Measurements from ENCODE around the gene GAB1.

The GAB1 gene

GRCh38 chr4:143343276-143343831, 6.7 kb downstream of the GAB1 start:
- Histone ChIP-seq H2BK120ac (ENCODE audit: insufficient read depth, low read length, poor library complexity) (no peak overlapping the region), H3K14ac (ENCODE audit: low read length) (no peak overlapping the region), H3K27me3 (ENCODE audit: insufficient read depth, low read length) (no peaks in the 10 kb centered on the region), H4K12ac (ENCODE audit: low read depth, low read length) (no peak overlapping the region), H3K79me2 (ENCODE audit: control insufficient read depth, insufficient read depth, low read length, poor library complexity) (peaks cover 4% of the 10 kb centered on the region), H3K79me1 (ENCODE audit: low read length) (peaks cover 5% of the 10 kb centered on the region), H3K9ac (ENCODE audit: low read length) (no peak overlapping the region), H4K8ac (ENCODE audit: low read depth, low read length) (no peak overlapping the region), H3K27ac (ENCODE audit: low read depth, low read length) (no peak overlapping the region), H2BK5ac (ENCODE audit: low read depth, low read length, poor library complexity) (no peak overlapping the region), H2AFZ (ENCODE audit: insufficient read depth, low read length, poor library complexity) (no peak overlapping the region), H3K18ac (ENCODE audit: low read length) (no peak overlapping the region), H4K91ac (ENCODE audit: low read depth, low read length) (no peak overlapping the region), H3K4me2 (ENCODE audit: low read length) (no peak overlapping the region), H3K36me3 (ENCODE audit: control insufficient read depth in 1 of 2, insufficient read depth in 2 of 2, low read length in 2 of 2) (peaks cover 0 to 3% of the 10 kb centered on the region in 2 experiments), H3K4me1 (ENCODE audit: control insufficient read depth in 1 of 2, insufficient read depth in 2 of 2, low read length in 2 of 2) (peaks cover 7 to 8% of the 10 kb centered on the region in 2 experiments), H2AK5ac (ENCODE audit: low read length) (no peak overlapping the region), H3K4me3 (ENCODE audit: low read depth, low read length) (no peak overlapping the region), H3K9me3 (ENCODE audit: insufficient read depth, low read depth, low read length) (no peaks in the 10 kb centered on the region), H3K4ac (ENCODE audit: low read depth, low read length) (peak overlapping the region; percentile 47), H3K23ac (ENCODE audit: low read length) (no peak overlapping the region), H2BK12ac (ENCODE audit: low read length) (no peak overlapping the region)
- no CpG with 5 or more reads among the region's 3 CpGs for WGBS (ENCODE audit: extremely low coverage, insufficient coverage, insufficient read length)
- peak; percentile 76 to 86 for DNase-seq

GRCh38 chr4:143344041-143344440, 7.4 kb downstream of the GAB1 start:
- H3K36me3 ChIP-seq (ENCODE audit: control insufficient read depth in 1 of 2, insufficient read depth in 2 of 2, low read length in 2 of 2) = peaks cover 0 to 3% of the 10 kb centered on the region in 2 experiments
- WGBS (ENCODE audit: extremely low coverage, insufficient coverage, insufficient read length) = no CpG with 5 or more reads among the region's 7 CpGs
- H2AFZ ChIP-seq (ENCODE audit: insufficient read depth, low read length, poor library complexity) = no peak overlapping the region
- H2BK12ac ChIP-seq (ENCODE audit: low read length) = peak overlapping the region; percentile 12
- no peak overlapping the region for H3K4me2 ChIP-seq (ENCODE audit: low read length)
- peak overlapping the region; percentile 21 for H2BK120ac ChIP-seq (ENCODE audit: insufficient read depth, low read length, poor library complexity)
- H3K23ac ChIP-seq (ENCODE audit: low read length) = no peak overlapping the region
- no peak overlapping the region for H2AK5ac ChIP-seq (ENCODE audit: low read length)
- H4K8ac ChIP-seq (ENCODE audit: low read depth, low read length) = no peak overlapping the region
- peaks cover 5% of the 10 kb centered on the region for H3K79me1 ChIP-seq (ENCODE audit: low read length)
- H3K18ac ChIP-seq (ENCODE audit: low read length) = no peak overlapping the region
- H3K27ac ChIP-seq (ENCODE audit: low read depth, low read length) = peak overlapping the region; percentile 3
- peak overlapping the region; percentile 41 for H4K91ac ChIP-seq (ENCODE audit: low read depth, low read length)
- peak overlapping the region; percentile 28 for H3K4ac ChIP-seq (ENCODE audit: low read depth, low read length)
- peak overlapping the region; percentile 57 for H2BK5ac ChIP-seq (ENCODE audit: low read depth, low read length, poor library complexity)
- H3K4me3 ChIP-seq (ENCODE audit: low read depth, low read length) = no peak overlapping the region
- peaks cover 4% of the 10 kb centered on the region for H3K79me2 ChIP-seq (ENCODE audit: control insufficient read depth, insufficient read depth, low read length, poor library complexity)
- H4K12ac ChIP-seq (ENCODE audit: low read depth, low read length) = no peak overlapping the region
- H3K9me3 ChIP-seq (ENCODE audit: insufficient read depth, low read depth, low read length) = no peaks in the 10 kb centered on the region
- H3K14ac ChIP-seq (ENCODE audit: low read length) = no peak overlapping the region
- H3K27me3 ChIP-seq (ENCODE audit: insufficient read depth, low read length) = no peaks in the 10 kb centered on the region
- no peak for DNase-seq
- peaks cover 7 to 13% of the 10 kb centered on the region in 2 experiments for H3K4me1 ChIP-seq (ENCODE audit: control insufficient read depth in 1 of 2, insufficient read depth in 2 of 2, low read length in 2 of 2)
- H3K9ac ChIP-seq (ENCODE audit: low read length) = no peak overlapping the region

GRCh38 chr4:143344774-143345173, 8.1 kb downstream of the GAB1 start:
- no peak overlapping the region for H3K4ac ChIP-seq (ENCODE audit: low read depth, low read length)
- H3K9ac ChIP-seq (ENCODE audit: low read length) = no peak overlapping the region
- H3K27me3 ChIP-seq (ENCODE audit: insufficient read depth, low read length) = no peaks in the 10 kb centered on the region
- no peaks in the 10 kb centered on the region for H3K9me3 ChIP-seq (ENCODE audit: insufficient read depth, low read depth, low read length)
- no peak overlapping the region for H2BK5ac ChIP-seq (ENCODE audit: low read depth, low read length, poor library complexity)
- no peak overlapping the region for H4K91ac ChIP-seq (ENCODE audit: low read depth, low read length)
- peaks cover 4% of the 10 kb centered on the region for H3K79me2 ChIP-seq (ENCODE audit: control insufficient read depth, insufficient read depth, low read length, poor library complexity)
- no CpG with 5 or more reads among the region's 4 CpGs for WGBS (ENCODE audit: extremely low coverage, insufficient coverage, insufficient read length)
- H3K23ac ChIP-seq (ENCODE audit: low read length) = no peak overlapping the region
- H3K27ac ChIP-seq (ENCODE audit: low read depth, low read length) = no peak overlapping the region
- peaks cover 0 to 3% of the 10 kb centered on the region in 2 experiments for H3K36me3 ChIP-seq (ENCODE audit: control insufficient read depth in 1 of 2, insufficient read depth in 2 of 2, low read length in 2 of 2)
- no peak overlapping the region for H2BK120ac ChIP-seq (ENCODE audit: insufficient read depth, low read length, poor library complexity)
- peak in 1 of 2 donors; percentile 76 for DNase-seq
- peaks cover 10 to 13% of the 10 kb centered on the region in 2 experiments for H3K4me1 ChIP-seq (ENCODE audit: control insufficient read depth in 1 of 2, insufficient read depth in 2 of 2, low read length in 2 of 2)
- no peak overlapping the region for H2AK5ac ChIP-seq (ENCODE audit: low read length)
- no peak overlapping the region for H2AFZ ChIP-seq (ENCODE audit: insufficient read depth, low read length, poor library complexity)
- no peak overlapping the region for H4K8ac ChIP-seq (ENCODE audit: low read depth, low read length)
- no peak overlapping the region for H3K4me3 ChIP-seq (ENCODE audit: low read depth, low read length)
- no peak overlapping the region for H3K18ac ChIP-seq (ENCODE audit: low read length)
- H3K14ac ChIP-seq (ENCODE audit: low read length) = no peak overlapping the region
- peaks cover 5% of the 10 kb centered on the region for H3K79me1 ChIP-seq (ENCODE audit: low read length)
- H3K4me2 ChIP-seq (ENCODE audit: low read length) = no peak overlapping the region
- no peak overlapping the region for H2BK12ac ChIP-seq (ENCODE audit: low read length)
- H4K12ac ChIP-seq (ENCODE audit: low read depth, low read length) = no peak overlapping the region

- no peak overlapping the region for H3K9ac ChIP-seq (ENCODE audit: low read length)
- H4K12ac ChIP-seq (ENCODE audit: low read depth, low read length) = no peak overlapping the region
- H4K8ac ChIP-seq (ENCODE audit: low read depth, low read length) = no peak overlapping the region
- peak overlapping the region; percentile 77 for H3K27ac ChIP-seq (ENCODE audit: low read depth, low read length)
- H4K91ac ChIP-seq (ENCODE audit: low read depth, low read length) = no peak overlapping the region
- H2AFZ ChIP-seq (ENCODE audit: insufficient read depth, low read length, poor library complexity) = no peak overlapping the region
- H3K4me1 ChIP-seq (ENCODE audit: control insufficient read depth in 1 of 2, insufficient read depth in 2 of 2, low read length in 2 of 2) = peaks cover 10 to 13% of the 10 kb centered on the region in 2 experiments
- H3K4ac ChIP-seq (ENCODE audit: low read depth, low read length) = no peak overlapping the region
- no peaks in the 10 kb centered on the region for H3K9me3 ChIP-seq (ENCODE audit: insufficient read depth, low read depth, low read length)
- H3K79me1 ChIP-seq (ENCODE audit: low read length) = peaks cover 5% of the 10 kb centered on the region
- no peak overlapping the region for H2BK5ac ChIP-seq (ENCODE audit: low read depth, low read length, poor library complexity)
- H3K14ac ChIP-seq (ENCODE audit: low read length) = no peak overlapping the region
- peaks cover 0 to 3% of the 10 kb centered on the region in 2 experiments for H3K36me3 ChIP-seq (ENCODE audit: control insufficient read depth in 1 of 2, insufficient read depth in 2 of 2, low read length in 2 of 2)
- H3K23ac ChIP-seq (ENCODE audit: low read length) = no peak overlapping the region
- WGBS (ENCODE audit: extremely low coverage, insufficient coverage, insufficient read length) = no CpG with 5 or more reads among the region's 1 CpG
- H2BK120ac ChIP-seq (ENCODE audit: insufficient read depth, low read length, poor library complexity) = no peak overlapping the region
- H3K18ac ChIP-seq (ENCODE audit: low read length) = no peak overlapping the region
- no peak overlapping the region for H3K4me2 ChIP-seq (ENCODE audit: low read length)
- no peak overlapping the region for H2AK5ac ChIP-seq (ENCODE audit: low read length)
- H3K27me3 ChIP-seq (ENCODE audit: insufficient read depth, low read length) = no peaks in the 10 kb centered on the region
- H3K79me2 ChIP-seq (ENCODE audit: control insufficient read depth, insufficient read depth, low read length, poor library complexity) = peaks cover 6% of the 10 kb centered on the region
- no peak overlapping the region for H3K4me3 ChIP-seq (ENCODE audit: low read depth, low read length)
- DNase-seq = no peak
- H2BK12ac ChIP-seq (ENCODE audit: low read length) = no peak overlapping the region
Observed at GRCh38 chr4:143345356-143345755, 8.7 kb downstream of the GAB1 start.
